ENCODE measurements around the gene CHCHD5. TPM values are rescaled to one million over a fixed set of nuclear protein-coding genes. Genes with fewer than 3 reads are reported as not detected.

CHCHD5 gene
- total RNA-seq, 4 donors from 2014 or later: 16.6 to 31.2 (median 18.4) TPM

DNA sequence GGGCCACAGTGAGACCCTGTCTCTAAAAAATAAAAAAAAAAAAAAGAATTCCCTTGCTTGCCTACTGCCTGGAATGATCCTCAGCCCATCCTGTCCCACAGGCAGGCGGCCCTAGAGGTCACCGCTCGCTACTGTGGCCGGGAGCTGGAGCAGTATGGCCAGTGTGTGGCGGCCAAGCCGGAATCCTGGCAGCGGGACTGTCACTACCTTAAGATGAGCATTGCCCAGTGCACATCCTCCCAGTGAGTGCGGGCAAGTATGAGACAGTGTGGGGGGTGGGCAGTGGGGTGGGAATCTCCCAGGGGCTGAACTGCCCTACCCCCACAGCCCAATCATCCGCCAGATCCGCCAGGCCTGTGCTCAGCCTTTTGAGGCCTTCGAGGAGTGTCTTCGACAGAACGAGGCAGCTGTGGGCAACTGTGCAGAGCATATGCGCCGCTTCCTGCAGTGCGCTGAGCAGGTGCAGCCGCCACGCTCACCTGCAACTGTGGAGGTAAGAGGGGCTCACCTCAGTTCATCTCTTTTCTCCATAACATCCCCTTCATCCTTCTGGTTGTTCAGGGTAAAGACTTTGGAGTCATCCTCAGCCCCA, 1.6 kb downstream of the CHCHD5 start:
- no peak overlapping the region for H3K27ac ChIP-seq
- TF ChIP-seq POLR2A (IDR thresholded peaks at IDR 0.05): no peak
- TF ChIP-seq, protein P1, sequence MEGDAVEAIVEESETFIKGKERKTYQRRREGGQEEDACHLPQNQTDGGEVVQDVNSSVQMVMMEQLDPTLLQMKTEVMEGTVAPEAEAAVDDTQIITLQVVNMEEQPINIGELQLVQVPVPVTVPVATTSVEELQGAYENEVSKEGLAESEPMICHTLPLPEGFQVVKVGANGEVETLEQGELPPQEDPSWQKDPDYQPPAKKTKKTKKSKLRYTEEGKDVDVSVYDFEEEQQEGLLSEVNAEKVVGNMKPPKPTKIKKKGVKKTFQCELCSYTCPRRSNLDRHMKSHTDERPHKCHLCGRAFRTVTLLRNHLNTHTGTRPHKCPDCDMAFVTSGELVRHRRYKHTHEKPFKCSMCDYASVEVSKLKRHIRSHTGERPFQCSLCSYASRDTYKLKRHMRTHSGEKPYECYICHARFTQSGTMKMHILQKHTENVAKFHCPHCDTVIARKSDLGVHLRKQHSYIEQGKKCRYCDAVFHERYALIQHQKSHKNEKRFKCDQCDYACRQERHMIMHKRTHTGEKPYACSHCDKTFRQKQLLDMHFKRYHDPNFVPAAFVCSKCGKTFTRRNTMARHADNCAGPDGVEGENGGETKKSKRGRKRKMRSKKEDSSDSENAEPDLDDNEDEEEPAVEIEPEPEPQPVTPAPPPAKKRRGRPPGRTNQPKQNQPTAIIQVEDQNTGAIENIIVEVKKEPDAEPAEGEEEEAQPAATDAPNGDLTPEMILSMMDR (IDR thresholded peaks at IDR 0.05): no peak
- intact Hi-C loops (cut with DNase I): no loop called here
- H3K4me3 ChIP-seq: no peak overlapping the region
- H3K27me3 ChIP-seq: no peaks in the 10 kb centered on the region
- 96 to 98% methylated on average over 9 to 10 of the region's 18 CpGs for WGBS, 2 donors
- H3K36me3 ChIP-seq: peaks cover 0 to 49% (median 0%) of the 10 kb centered on the region in 3 donors
- peaks cover 4 to 42% (median 19%) of the 10 kb centered on the region in 3 donors for H3K4me1 ChIP-seq
- no peaks in the 10 kb centered on the region for H3K9me3 ChIP-seq
- DNase-seq: no peak

DNA sequence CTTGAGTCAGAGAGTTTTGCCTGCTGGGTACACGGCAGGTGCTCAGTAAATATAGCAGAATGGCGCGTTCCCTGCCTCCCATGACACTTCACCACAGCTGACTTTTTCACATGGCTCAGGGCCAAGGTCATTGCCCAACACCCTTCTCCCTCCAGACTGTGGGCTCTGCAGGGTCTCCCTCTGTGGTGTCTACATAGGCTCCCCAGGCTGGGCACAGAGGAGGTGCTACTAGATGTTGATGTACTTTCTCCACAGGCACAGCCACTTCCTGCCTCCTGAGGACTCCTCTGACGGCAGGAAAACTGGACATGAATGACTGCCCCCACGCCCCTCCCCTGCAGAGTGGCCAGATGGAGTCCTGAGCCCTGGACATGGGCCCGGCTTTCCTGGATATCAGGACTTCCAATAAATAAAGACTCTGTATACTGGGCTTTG, 4.2 kb downstream of the CHCHD5 start:
- H3K27ac ChIP-seq: no peak overlapping the region
- intact Hi-C loops (cut with DNase I): no loop called here
- no peak for TF ChIP-seq POLR2A (IDR thresholded peaks at IDR 0.05)
- TF ChIP-seq, protein P1 (IDR thresholded peaks at IDR 0.05): no peak
- no peaks in the 10 kb centered on the region for H3K9me3 ChIP-seq
- DNase-seq: no peak
- 40 to 64% methylated on average over 4 of the region's 6 CpGs for WGBS, 2 donors
- H3K4me3 ChIP-seq: no peak overlapping the region
- H3K4me1 ChIP-seq: peaks cover 4 to 26% (median 11%) of the 10 kb centered on the region in 3 donors
- peaks cover 0 to 49% (median 0%) of the 10 kb centered on the region in 3 donors for H3K36me3 ChIP-seq
- no peaks in the 10 kb centered on the region for H3K27me3 ChIP-seq

DNA sequence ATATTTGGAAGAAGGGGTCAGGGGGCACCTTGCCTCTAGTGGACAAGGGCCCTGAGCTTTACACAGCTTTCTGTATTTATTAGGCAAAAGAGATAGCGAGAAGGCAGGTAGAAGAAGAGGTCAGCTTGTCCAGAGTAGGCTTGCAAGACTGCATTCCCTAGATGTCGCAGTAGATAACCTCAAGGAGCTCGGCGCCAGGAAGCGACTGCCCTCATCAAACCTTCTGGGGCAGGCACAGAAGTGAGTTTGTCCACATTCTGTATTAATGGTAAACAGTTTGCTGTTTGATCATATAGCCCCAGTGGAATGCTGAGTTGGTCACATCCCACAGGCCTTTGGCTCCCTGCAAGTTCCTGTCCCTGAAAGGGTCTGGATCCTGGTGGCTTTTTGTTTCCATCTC, 7.0 kb downstream of the CHCHD5 start:
- Histone ChIP-seq H3K4me1 (peaks cover 0 to 5% (median 0%) of the 10 kb centered on the region in 3 donors), H3K9me3 (no peaks in the 10 kb centered on the region), H3K36me3 (peaks cover 0 to 44% (median 0%) of the 10 kb centered on the region in 3 donors), H3K27me3 (no peaks in the 10 kb centered on the region), H3K27ac (no peak overlapping the region), H3K4me3 (no peak overlapping the region)
- DNase-seq: no peak
- TF ChIP-seq, protein P1 (IDR thresholded peaks at IDR 0.05): no peak
- no peak for TF ChIP-seq POLR2A (IDR thresholded peaks at IDR 0.05)
- 87 to 93% methylated on average over 5 of the region's 5 CpGs for WGBS, 2 donors
- intact Hi-C loops (cut with DNase I): no loop called here

DNA sequence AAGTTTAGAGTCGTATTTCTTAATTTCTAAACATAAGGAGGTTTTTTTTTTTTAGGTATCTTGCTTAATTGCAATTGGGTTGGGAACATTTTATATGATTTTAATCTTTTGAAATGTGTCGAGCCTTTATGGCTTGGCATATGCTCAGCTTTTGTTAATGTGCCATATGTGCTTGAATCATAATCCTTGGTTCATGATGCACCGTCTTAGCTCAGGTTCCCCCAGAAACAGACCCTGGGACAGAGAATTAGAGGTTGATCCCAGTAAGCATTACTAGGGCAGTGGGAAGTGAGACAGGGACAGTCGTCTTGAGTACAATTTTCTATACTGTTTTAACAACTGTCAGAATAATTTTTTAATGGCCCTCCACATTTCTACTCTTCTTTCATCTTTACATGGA, 9.3 kb downstream of the CHCHD5 start:
- H3K4me1 ChIP-seq: no peaks in the 10 kb centered on the region
- H3K27ac ChIP-seq: no peak overlapping the region
- no peak for TF ChIP-seq POLR2A (IDR thresholded peaks at IDR 0.05)
- TF ChIP-seq, protein P1 (IDR thresholded peaks at IDR 0.05): no peak
- no peaks in the 10 kb centered on the region for H3K9me3 ChIP-seq
- H3K36me3 ChIP-seq: peaks cover 0 to 21% (median 0%) of the 10 kb centered on the region in 3 donors
- DNase-seq: no peak
- H3K4me3 ChIP-seq: no peak overlapping the region
- 78 to 91% methylated on average over 4 of the region's 4 CpGs for WGBS, 2 donors
- intact Hi-C loops (cut with DNase I): no loop called here
- no peaks in the 10 kb centered on the region for H3K27me3 ChIP-seq

- WGBS, 2 donors: 86 to 89% methylated on average over 7 to 9 of the region's 10 CpGs
- intact Hi-C loops (cut with DNase I): no loop called here
- H3K4me1 ChIP-seq: peaks cover 0 to 9% (median 4%) of the 10 kb centered on the region in 3 donors
- H3K27me3 ChIP-seq: no peaks in the 10 kb centered on the region
- no peak for TF ChIP-seq POLR2A (IDR thresholded peaks at IDR 0.05)
- TF ChIP-seq, protein P1 (IDR thresholded peaks at IDR 0.05): no peak
- H3K36me3 ChIP-seq: no peaks in the 10 kb centered on the region
- no peak overlapping the region for H3K4me3 ChIP-seq
- DNase-seq: no peak
- H3K27ac ChIP-seq: no peak overlapping the region
- H3K9me3 ChIP-seq: no peaks in the 10 kb centered on the region
Measured at GRCh38 chr2:112597537-112598322, 13.3 kb downstream of the CHCHD5 start.
